ENCODE results near the gene LRRC74B. TPM values are rescaled to one million over a fixed set of nuclear protein-coding genes. Genes with fewer than 3 reads are reported as not detected.
"Not testable (repeated sequence)": the region's sequence is repeated elsewhere in the genome, so short reads cannot be mapped to it uniquely, and the experiment has no call there.

LRRC74B gene
- total and polyA plus RNA-seq, 2 donors (not counting 1 experiment from before 2014, with no cell fraction given) = not detected

- H3K9me3 ChIP-seq (ENCODE audit: control insufficient read depth, insufficient read depth, low read depth, low read length); H3K4me2 ChIP-seq (ENCODE audit: extremely low read depth, insufficient read depth, low read length); H2AFZ ChIP-seq (ENCODE audit: low read length); H3K4me1 ChIP-seq (ENCODE audit: control insufficient read depth, extremely low read depth, insufficient read depth, low read length); H3K79me2 ChIP-seq (ENCODE audit: control insufficient read depth, insufficient read depth, low read length); H3K36me3 ChIP-seq (ENCODE audit: control insufficient read depth, insufficient read depth, low read length); H3K4me3 ChIP-seq (replicated peaks in 1 of 4; ENCODE audit: control extremely low read depth in 1 of 4, insufficient read depth in 1 of 4, low read depth in 3 of 4, low read length in 4 of 4); H3K27me3 ChIP-seq (ENCODE audit: control insufficient read depth, insufficient read depth, low read length); DNase-seq (ENCODE audit: low read depth in 2 of 2); H3K27ac ChIP-seq (ENCODE audit: insufficient read depth, low read length); H3K9ac ChIP-seq (ENCODE audit: insufficient read depth, low read length); H4K20me1 ChIP-seq (ENCODE audit: control insufficient read depth, extremely low read depth, insufficient read depth, low read length): not testable (repeated sequence)
Measured at GRCh38 chr22:21061660-21062321, 16.0 kb downstream of the LRRC74B start.

- H3K27me3 ChIP-seq (ENCODE audit: control insufficient read depth, insufficient read depth, low read length); DNase-seq (ENCODE audit: low read depth in 2 of 2); H3K4me1 ChIP-seq (ENCODE audit: control insufficient read depth, extremely low read depth, insufficient read depth, low read length); H3K9me3 ChIP-seq (ENCODE audit: control insufficient read depth, insufficient read depth, low read depth, low read length); H3K27ac ChIP-seq (ENCODE audit: insufficient read depth, low read length); H3K9ac ChIP-seq (ENCODE audit: insufficient read depth, low read length); H3K79me2 ChIP-seq (ENCODE audit: control insufficient read depth, insufficient read depth, low read length); H3K36me3 ChIP-seq (ENCODE audit: control insufficient read depth, insufficient read depth, low read length); H2AFZ ChIP-seq (ENCODE audit: low read length); H3K4me2 ChIP-seq (ENCODE audit: extremely low read depth, insufficient read depth, low read length); H4K20me1 ChIP-seq (ENCODE audit: control insufficient read depth, extremely low read depth, insufficient read depth, low read length); H3K4me3 ChIP-seq (replicated peaks in 1 of 4; ENCODE audit: control extremely low read depth in 1 of 4, insufficient read depth in 1 of 4, low read depth in 3 of 4, low read length in 4 of 4): not testable (repeated sequence)
Measured at GRCh38 chr22:21064425-21064824, 18.7 kb downstream of the LRRC74B start.

- no peaks in the 10 kb centered on the region for H3K27me3 ChIP-seq (ENCODE audit: control insufficient read depth, insufficient read depth, low read length)
- TF ChIP-seq CTCF (conservative IDR thresholded peaks at IDR 0.05 in 1 of 2, IDR thresholded peaks at IDR 0.05 in 1 of 2; ENCODE audit: low read depth in 1 of 2, low read length in 2 of 2) = no peak
Measured at GRCh38 chr22:21064917-21065864, 19.4 kb downstream of the LRRC74B start.

More at GRCh38 chr22:21064917-21065864, 19.4 kb downstream of the LRRC74B start:
- no peaks in the 10 kb centered on the region for H3K4me1 ChIP-seq (ENCODE audit: control insufficient read depth, extremely low read depth, insufficient read depth, low read length)
- H3K27ac ChIP-seq (ENCODE audit: insufficient read depth, low read length) = no peak overlapping the region
- H3K4me2 ChIP-seq (ENCODE audit: extremely low read depth, insufficient read depth, low read length) = no peak overlapping the region
- H2AFZ ChIP-seq (ENCODE audit: low read length) = no peak overlapping the region
- no peaks in the 10 kb centered on the region for H4K20me1 ChIP-seq (ENCODE audit: control insufficient read depth, extremely low read depth, insufficient read depth, low read length)
- no peaks in the 10 kb centered on the region for H3K79me2 ChIP-seq (ENCODE audit: control insufficient read depth, insufficient read depth, low read length)
- DNase-seq (ENCODE audit: low read depth in 2 of 2) = no peak
- no peaks in the 10 kb centered on the region for H3K9me3 ChIP-seq (ENCODE audit: control insufficient read depth, insufficient read depth, low read depth, low read length)
- no peak overlapping the region for H3K9ac ChIP-seq (ENCODE audit: insufficient read depth, low read length)
- no peak overlapping the region for H3K4me3 ChIP-seq (replicated peaks in 1 of 4; ENCODE audit: control extremely low read depth in 1 of 4, insufficient read depth in 1 of 4, low read depth in 3 of 4, low read length in 4 of 4)
- no peaks in the 10 kb centered on the region for H3K36me3 ChIP-seq (ENCODE audit: control insufficient read depth, insufficient read depth, low read length)

Measured in fibroblast of lung (primary cell).